ENCODE data around the gene PRRT3.

PRRT3 gene

GRCh38 chr3:9914011-9914410 lies 38.2 kb downstream of the PRRT3 start:
- Histone ChIP-seq H4K20me1 (ENCODE audit: insufficient read depth, low read length) (no peaks in the 10 kb centered on the region), H3K9me2 (ENCODE audit: low read depth, low read length) (no peaks in the 10 kb centered on the region), H2AFZ (ENCODE audit: low read length) (no peak overlapping the region), H3K9ac (ENCODE audit: low read length) (no peak overlapping the region), H3K36me3 (ENCODE audit: insufficient read depth, low read length) (no peaks in the 10 kb centered on the region), H3K4me3 (ENCODE audit: low read depth, low read length, poor library complexity, severe bottlenecking) (no peak overlapping the region), H3K27me3 (ENCODE audit: insufficient read depth, low read length) (no peaks in the 10 kb centered on the region), H3K4me1 (ENCODE audit: insufficient read depth, low read length, severe bottlenecking) (no peaks in the 10 kb centered on the region), H3F3A (ENCODE audit: insufficient read depth, low read length) (no peaks in the 10 kb centered on the region), H3K27ac (ENCODE audit: low read depth, low read length, poor library complexity, severe bottlenecking) (no peak overlapping the region), H3K4me2 (ENCODE audit: low read length) (no peak overlapping the region), H3K79me2 (ENCODE audit: insufficient read depth, low read length) (no peaks in the 10 kb centered on the region), H3K9me3 (ENCODE audit: low read length) (no peaks in the 10 kb centered on the region)
- TF ChIP-seq CTCF (IDR thresholded peaks at IDR 0.05; ENCODE audit: low read length) = no peak
- no peak for TF ChIP-seq EZH2 (IDR thresholded peaks at IDR 0.05; ENCODE audit: borderline replicate concordance, low read length)

GRCh38 chr3:9913601-9914000 lies 38.6 kb downstream of the PRRT3 start:
- TF ChIP-seq EZH2 (IDR thresholded peaks at IDR 0.05; ENCODE audit: borderline replicate concordance, low read length) (no peak), CTCF (IDR thresholded peaks at IDR 0.05; ENCODE audit: low read length) (no peak)
- Histone ChIP-seq H3K4me1 (ENCODE audit: insufficient read depth, low read length, severe bottlenecking) (no peaks in the 10 kb centered on the region), H3K9me3 (ENCODE audit: low read length) (no peaks in the 10 kb centered on the region), H2AFZ (ENCODE audit: low read length) (no peak overlapping the region), H3K36me3 (ENCODE audit: insufficient read depth, low read length) (no peaks in the 10 kb centered on the region), H3K79me2 (ENCODE audit: insufficient read depth, low read length) (no peaks in the 10 kb centered on the region), H3K4me2 (ENCODE audit: low read length) (no peak overlapping the region), H3K9ac (ENCODE audit: low read length) (no peak overlapping the region), H4K20me1 (ENCODE audit: insufficient read depth, low read length) (no peaks in the 10 kb centered on the region), H3K9me2 (ENCODE audit: low read depth, low read length) (no peaks in the 10 kb centered on the region), H3K4me3 (ENCODE audit: low read depth, low read length, poor library complexity, severe bottlenecking) (no peak overlapping the region), H3K27ac (ENCODE audit: low read depth, low read length, poor library complexity, severe bottlenecking) (no peak overlapping the region), H3K27me3 (ENCODE audit: insufficient read depth, low read length) (no peaks in the 10 kb centered on the region), H3F3A (ENCODE audit: insufficient read depth, low read length) (no peaks in the 10 kb centered on the region)

- H3K9ac ChIP-seq (ENCODE audit: low read length) = no peak overlapping the region
- no peak overlapping the region for H3K4me3 ChIP-seq (ENCODE audit: low read depth, low read length, poor library complexity, severe bottlenecking)
- no peaks in the 10 kb centered on the region for H3K27me3 ChIP-seq (ENCODE audit: insufficient read depth, low read length)
- no peak overlapping the region for H3K4me2 ChIP-seq (ENCODE audit: low read length)
- no peaks in the 10 kb centered on the region for H3K9me3 ChIP-seq (ENCODE audit: low read length)
- no peaks in the 10 kb centered on the region for H3F3A ChIP-seq (ENCODE audit: insufficient read depth, low read length)
- no peaks in the 10 kb centered on the region for H3K36me3 ChIP-seq (ENCODE audit: insufficient read depth, low read length)
- no peak overlapping the region for H3K27ac ChIP-seq (ENCODE audit: low read depth, low read length, poor library complexity, severe bottlenecking)
- H4K20me1 ChIP-seq (ENCODE audit: insufficient read depth, low read length) = no peaks in the 10 kb centered on the region
- H3K9me2 ChIP-seq (ENCODE audit: low read depth, low read length) = no peaks in the 10 kb centered on the region
- H2AFZ ChIP-seq (ENCODE audit: low read length) = no peak overlapping the region
- no peak for TF ChIP-seq EZH2 (IDR thresholded peaks at IDR 0.05; ENCODE audit: borderline replicate concordance, low read length)
- TF ChIP-seq CTCF (IDR thresholded peaks at IDR 0.05; ENCODE audit: low read length) = no peak
- no peaks in the 10 kb centered on the region for H3K79me2 ChIP-seq (ENCODE audit: insufficient read depth, low read length)
- H3K4me1 ChIP-seq (ENCODE audit: insufficient read depth, low read length, severe bottlenecking) = no peaks in the 10 kb centered on the region
Measured at GRCh38 chr3:9912294-9912935, 39.8 kb downstream of the PRRT3 start.

All from OCI-LY1 (cell line).